HuH-7.5 (cell line): Measurements from ENCODE around the gene OR51B6.
"Not testable (repeated sequence)": the region's sequence is repeated elsewhere in the genome, so short reads cannot be mapped to it uniquely, and the experiment has no call there.

Source experiments
- DNase-seq: peaks from one replicate; pipeline ENCODE4 v3.0.0; 2011; ENCODE audit warnings: low spot score

OR51B6 gene

GRCh38 chr11:5351208-5351607, at the start of gene OR51B6:
OR51B6 (plus strand) TSS chr11:5351508; CDS start chr11:5351508, 0 bp downstream.
- DNase-seq, result no peak

- DNase-seq, result no peak
Measured at GRCh38 chr11:5301846-5302245, 49.5 kb upstream of the OR51B6 start, which contains the start of gene OR51B4. OR51B4 (minus strand) TSS chr11:5301946; CDS start chr11:5301946, 0 bp downstream.

GRCh38 chr11:5303626-5304025, 47.7 kb upstream of the OR51B6 start:
- DNase-seq, result no peak

- no peak for DNase-seq
Measured at GRCh38 chr11:5304046-5304445, 47.3 kb upstream of the OR51B6 start.

GRCh38 chr11:5307256-5308019, 43.9 kb upstream of the OR51B6 start:
- no peak for DNase-seq

- DNase-seq, result no peak
Measured at GRCh38 chr11:5310423-5310822, 40.9 kb upstream of the OR51B6 start.

GRCh38 chr11:5313326-5314023, 37.8 kb upstream of the OR51B6 start:
- not testable (repeated sequence) for DNase-seq

GRCh38 chr11:5317292-5317691, 34.0 kb upstream of the OR51B6 start:
- DNase-seq, result no peak

GRCh38 chr11:5324197-5324596, 27.1 kb upstream of the OR51B6 start, which contains the start of gene OR51B2:
OR51B2 (minus strand) TSS chr11:5324297; CDS start chr11:5324297, 0 bp downstream.
- no peak for DNase-seq

- DNase-seq, result no peak
Measured at GRCh38 chr11:5335170-5335569, 16.1 kb upstream of the OR51B6 start.

- DNase-seq, result no peak
Measured at GRCh38 chr11:5336331-5336730, 15.0 kb upstream of the OR51B6 start.

GRCh38 chr11:5337253-5337652, 14.1 kb upstream of the OR51B6 start:
- DNase-seq, result not testable (repeated sequence)

- DNase-seq, result no peak
Measured at GRCh38 chr11:5339771-5340322, 11.5 kb upstream of the OR51B6 start.

GRCh38 chr11:5343474-5344335, 7.6 kb upstream of the OR51B6 start, which contains the start of gene OR51B5:
OR51B5 (minus strand) TSS chr11:5343524; CDS start chr11:5343524, 0 bp downstream.
- DNase-seq, result no peak

- no peak for DNase-seq
Measured at GRCh38 chr11:5345831-5346230, 5.5 kb upstream of the OR51B6 start.

- no peak for DNase-seq
Measured at GRCh38 chr11:5348551-5349194, 2.6 kb upstream of the OR51B6 start.

- no peak for DNase-seq
Measured at GRCh38 chr11:5349550-5349949, 1.8 kb upstream of the OR51B6 start.

GRCh38 chr11:5356031-5356430, 4.7 kb downstream of the OR51B6 start:
- DNase-seq, result not testable (repeated sequence)

GRCh38 chr11:5362017-5362625, 10.8 kb downstream of the OR51B6 start:
- no peak for DNase-seq

- DNase-seq, result no peak
Measured at GRCh38 chr11:5363679-5364078, 12.4 kb downstream of the OR51B6 start.

GRCh38 chr11:5364214-5364613, 12.9 kb downstream of the OR51B6 start:
- no peak for DNase-seq
